GM19351 (cell line): ENCODE data around the gene LIPM.
A peak's percentile ranks its signal among the peaks of the same experiment; 100 is the strongest.

Source experiments
- ATAC-seq: cut with Tn5 transposase; IDR thresholded peaks from one replicate; pipeline ENCODE4 v1.9.1; 2021; ENCODE audit warnings: mild to moderate bottlenecking, moderate library complexity; ENCODE audit not compliant: unreplicated experiment

Gene LIPM

GRCh38 chr10:88800152-88801125, 2.1 kb upstream of the LIPM start:
- ATAC-seq = no peak

GRCh38 chr10:88803641-88804040, 1.1 kb downstream of the LIPM start:
- ATAC-seq = no peak

DNA sequence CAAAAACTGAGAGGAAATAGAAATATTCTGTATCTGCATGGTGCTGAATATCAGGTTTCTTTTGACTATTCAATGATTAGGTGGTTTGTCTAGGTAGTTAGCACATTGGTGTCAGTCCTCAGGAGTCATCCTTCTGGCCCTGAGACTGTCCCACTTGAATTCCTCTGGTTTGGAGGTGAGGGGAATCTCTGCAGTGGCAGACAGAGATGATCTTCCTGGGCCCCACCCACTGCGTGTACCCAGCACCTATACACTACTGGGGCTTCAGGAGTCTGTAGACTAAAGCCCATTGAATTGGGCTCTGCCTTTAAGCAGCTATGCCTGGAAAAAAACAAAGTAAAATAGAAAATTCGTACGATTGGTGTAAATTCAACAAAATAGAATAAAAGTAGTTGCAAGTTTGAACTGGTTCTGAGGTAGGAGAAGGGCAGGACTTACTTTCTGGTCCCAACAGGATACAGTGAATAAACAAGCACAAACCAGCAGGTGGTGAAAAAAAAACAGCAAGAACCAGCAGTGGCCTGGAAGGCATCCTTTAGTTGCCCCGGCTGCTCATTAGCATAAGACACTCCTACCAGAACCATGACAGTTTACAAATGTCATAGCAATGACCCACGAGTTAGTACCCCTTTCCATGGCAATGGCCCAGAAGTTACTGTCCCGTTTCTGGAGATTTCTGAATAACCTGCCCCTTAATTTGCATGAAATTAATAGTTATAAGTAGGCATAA, 1.7 kb downstream of the LIPM start:
- no peak for ATAC-seq

DNA sequence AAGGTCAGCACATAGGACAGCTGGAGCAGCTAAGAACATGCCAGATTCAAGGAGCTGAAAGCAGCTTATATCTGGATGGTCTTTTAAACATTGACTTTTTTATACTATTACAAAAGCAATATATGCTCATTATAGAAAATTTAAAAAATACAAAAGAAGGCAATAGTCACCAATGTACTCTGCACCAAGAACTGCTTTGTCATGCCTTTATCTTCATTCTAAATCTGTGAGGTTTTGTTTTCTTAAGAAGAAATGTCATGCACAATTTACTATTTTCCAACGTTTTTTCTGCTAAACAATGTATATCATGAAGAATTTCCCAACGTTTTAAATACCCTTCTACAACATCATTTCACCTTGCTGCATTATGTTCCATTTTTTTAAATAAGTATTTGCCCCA, 2.8 kb downstream of the LIPM start:
- ATAC-seq = no peak

GRCh38 chr10:88805924-88806323, 3.4 kb downstream of the LIPM start:
- ATAC-seq = no peak

DNA sequence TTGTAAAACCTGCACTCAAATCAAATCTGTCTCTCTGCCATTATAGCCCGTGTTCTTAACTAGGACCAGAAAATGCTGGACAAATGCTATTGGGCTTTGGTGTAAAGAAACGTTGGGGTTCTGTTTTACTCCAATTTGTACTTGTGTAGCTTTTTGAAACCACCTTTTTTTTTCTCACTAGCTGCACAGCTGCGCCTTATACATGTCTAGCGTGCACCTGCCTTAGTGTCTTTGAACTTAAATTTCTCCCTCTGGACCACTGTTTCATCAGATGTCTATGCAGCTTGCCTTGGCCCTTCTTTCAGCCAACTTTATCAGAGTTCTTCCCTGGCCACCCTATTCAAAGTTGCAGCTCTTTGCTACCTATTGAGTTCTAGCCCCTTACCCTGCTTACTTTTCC, 7.1 kb downstream of the LIPM start:
- no peak for ATAC-seq

DNA sequence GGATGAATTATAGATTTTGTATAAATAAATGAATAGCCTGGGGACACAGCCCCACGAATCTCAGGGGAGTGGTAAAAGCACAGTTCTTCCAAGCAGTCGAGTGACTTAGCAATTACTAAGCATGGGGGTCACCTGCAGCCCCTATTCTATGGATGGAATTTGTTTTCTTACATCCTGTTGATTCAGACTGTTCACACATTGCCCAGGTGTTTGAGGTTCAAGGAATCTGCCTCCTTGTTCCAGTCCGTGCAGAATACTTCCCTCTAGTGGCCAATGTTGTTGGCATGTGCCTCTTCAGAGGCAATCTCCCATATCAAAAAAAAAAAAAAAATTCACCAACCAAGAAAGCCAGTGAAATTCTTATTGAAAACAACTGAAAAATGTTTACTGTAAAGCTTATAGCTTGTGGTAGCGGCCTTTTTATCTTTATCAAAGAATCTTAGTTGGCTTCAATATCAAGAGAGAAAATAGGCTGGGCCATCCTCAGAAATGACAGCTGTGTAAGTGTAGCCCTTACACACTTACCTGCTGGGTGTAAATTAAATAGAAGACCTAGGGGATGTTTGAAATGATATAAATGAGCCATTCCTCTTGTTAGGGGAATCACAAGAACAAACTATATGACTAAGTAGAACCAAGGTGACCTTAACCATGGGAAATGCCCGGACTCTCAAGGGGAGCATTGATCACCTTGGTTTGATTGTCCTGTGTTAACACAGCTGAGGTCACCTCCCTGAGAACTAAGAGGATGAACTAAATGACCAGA, 7.8 kb downstream of the LIPM start:
- ATAC-seq = no peak

DNA sequence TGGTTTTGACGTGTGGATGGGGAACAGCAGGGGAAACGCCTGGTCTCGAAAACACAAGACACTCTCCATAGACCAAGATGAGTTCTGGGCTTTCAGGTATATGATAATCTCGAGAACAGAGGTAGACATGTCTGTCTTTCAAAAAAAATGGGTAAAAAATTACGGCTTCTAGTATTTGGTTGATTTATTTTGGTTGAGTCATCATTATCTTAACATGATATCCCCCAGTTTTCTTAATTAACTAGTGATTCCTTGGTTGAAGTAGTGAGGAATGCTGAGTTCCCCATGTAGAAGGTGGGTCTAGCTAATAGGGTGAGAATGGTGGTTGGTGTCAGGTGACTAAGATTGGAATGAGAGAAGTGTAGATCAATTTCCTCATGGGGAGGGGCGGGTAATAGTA, 10.7 kb downstream of the LIPM start:
- ATAC-seq = no peak

GRCh38 chr10:88819290-88819689, 16.8 kb downstream of the LIPM start:
- no peak for ATAC-seq

GRCh38 chr10:88820748-88821401, 18.3 kb downstream of the LIPM start:
- ATAC-seq = no peak

GRCh38 chr10:88826388-88826787, 23.9 kb downstream of the LIPM start:
- ATAC-seq = no peak

DNA sequence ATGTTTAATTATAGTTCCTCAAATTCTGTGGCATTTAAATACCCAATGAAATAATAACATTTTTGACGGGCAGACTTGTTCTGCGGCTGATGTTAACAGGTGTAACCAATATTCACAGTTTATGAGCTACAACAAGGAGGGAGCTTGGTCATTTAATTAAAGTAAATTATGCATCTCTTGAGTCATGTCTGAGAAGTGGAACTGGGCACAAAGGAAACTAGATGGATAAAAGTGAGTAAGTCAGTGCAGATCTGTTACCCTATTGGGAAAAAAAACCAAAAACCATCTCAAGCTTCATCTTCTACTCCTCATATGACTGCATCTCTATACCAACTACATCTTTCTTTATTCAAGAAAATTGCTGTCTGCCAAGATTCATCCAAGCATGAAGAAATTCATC, 25.1 kb downstream of the LIPM start:
- no peak for ATAC-seq

DNA sequence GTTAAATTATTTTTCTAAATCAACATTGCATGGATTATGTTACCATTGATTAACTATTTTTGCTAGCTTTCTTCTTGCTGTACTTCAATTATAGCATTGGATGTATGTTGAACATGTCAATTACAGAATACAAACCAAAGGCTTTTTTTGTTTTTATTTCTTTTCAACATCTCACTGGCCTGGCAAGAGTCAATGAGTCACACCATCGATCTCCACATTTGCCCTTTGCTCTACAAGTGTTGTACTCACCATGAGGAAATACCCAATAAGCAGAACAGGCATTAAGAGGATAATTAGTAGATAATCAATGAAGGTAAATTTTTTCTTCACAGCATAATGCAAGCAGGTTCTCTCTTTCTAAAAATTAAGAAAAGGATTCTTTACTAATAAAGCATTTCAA, 25.8 kb downstream of the LIPM start:
- ATAC-seq = no peak

DNA sequence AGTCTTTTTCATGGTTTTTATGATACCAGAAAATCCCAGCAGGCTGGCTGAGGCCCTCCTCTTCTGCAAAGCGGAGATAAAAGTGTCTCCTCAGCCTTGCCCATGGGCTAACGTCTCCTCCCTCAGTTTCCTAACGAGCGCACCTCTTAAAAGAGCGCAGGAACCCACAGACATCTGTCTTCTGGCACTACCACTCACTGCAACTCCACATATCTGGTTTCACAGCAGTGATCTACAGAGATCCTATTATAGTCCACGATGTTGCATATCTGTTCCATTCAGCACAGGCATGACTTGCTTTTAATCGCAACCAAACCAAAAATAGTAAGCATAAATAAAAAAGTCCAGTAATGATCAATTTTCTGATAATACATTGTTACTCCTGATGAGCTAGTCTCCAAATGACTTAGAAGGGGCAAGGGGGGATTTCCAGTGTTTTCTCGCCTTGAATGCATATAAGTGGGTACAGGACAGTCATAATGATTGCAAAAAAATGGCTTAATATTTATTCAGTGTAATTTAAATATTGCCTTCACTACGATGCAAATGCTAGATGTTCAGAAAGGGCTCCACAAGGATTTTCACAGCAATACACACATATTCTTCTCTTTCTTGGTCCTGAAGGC, 28.2 kb downstream of the LIPM start:
- no peak for ATAC-seq

GRCh38 chr10:88831709-88832108, 29.2 kb downstream of the LIPM start:
- no peak for ATAC-seq

DNA sequence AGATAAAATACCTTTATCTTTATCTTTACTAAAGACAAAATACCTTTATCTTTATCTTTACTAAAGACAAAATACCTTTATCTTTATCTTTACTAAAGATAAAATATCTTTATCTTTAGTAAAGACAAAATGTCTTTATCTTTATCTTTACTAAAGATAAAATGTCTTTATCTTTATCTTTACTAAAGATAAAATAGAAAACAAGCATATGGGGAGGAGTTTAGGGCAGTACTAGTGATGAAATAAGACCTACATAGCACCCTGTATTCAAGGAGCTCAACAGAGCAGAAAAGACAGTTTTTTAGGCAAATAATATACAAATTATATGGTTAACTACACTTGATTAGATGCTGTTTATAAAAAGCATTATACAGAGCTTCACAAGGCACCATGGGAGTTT, 29.8 kb downstream of the LIPM start:
- no peak for ATAC-seq

- no peak for ATAC-seq
Measured at GRCh38 chr10:88833156-88833555, 30.6 kb downstream of the LIPM start.

DNA sequence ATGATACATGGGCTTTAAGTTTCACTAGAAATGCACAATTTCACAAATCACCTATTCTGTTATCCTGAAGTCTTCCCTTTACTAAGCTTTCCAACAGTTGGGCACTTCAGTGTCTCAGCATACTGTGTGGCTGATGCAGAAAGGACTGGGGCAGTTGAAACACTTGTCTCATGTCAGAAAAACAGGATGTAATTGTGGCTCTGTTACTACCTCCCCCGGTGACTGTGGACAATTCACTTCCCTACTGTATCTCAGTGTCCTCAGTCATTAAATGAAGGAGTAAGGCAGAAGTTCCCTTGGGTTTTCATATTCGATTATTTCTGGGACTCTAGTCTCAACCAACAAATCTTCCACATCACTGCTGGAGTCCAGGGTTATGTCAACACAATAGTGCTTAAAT, 31.2 kb downstream of the LIPM start:
- no peak for ATAC-seq

- peak; percentile 89 for ATAC-seq
Measured at GRCh38 chr10:88835096-88835909, 32.8 kb downstream of the LIPM start.

GRCh38 chr10:88835910-88836221, 33.3 kb downstream of the LIPM start:
- peak; percentile 9 for ATAC-seq
